Mesenchymal stem cell (in vitro differentiated cells and primary cell): ENCODE measurements around the gene RCAN2. TPM values are rescaled to one million over a fixed set of nuclear protein-coding genes. Genes with fewer than 3 reads are reported as not detected.

Experiments
- DNase-seq: peaks from one replicate; pipeline ENCODE4 v3.0.0-alpha.2; 2013
- H2AFZ ChIP-seq: one replicate; pipeline ENCODE4 v1.6.1; 2013; ENCODE audit warnings: low read depth, mild to moderate bottlenecking, control low read depth, inconsistent platforms, low read length, moderate library complexity
- H2AK5ac ChIP-seq: 2 replicates; pipeline ENCODE4 v1.6.1; 2013; ENCODE audit warnings: low read length, moderate library complexity, mild to moderate bottlenecking, inconsistent platforms; ENCODE audit not compliant: severe bottlenecking
- H2BK120ac ChIP-seq: one replicate; pipeline ENCODE4 v1.6.1; 2013; ENCODE audit warnings: low read depth, mild to moderate bottlenecking, inconsistent platforms, low read length, moderate library complexity
- H2BK12ac ChIP-seq, 2 experiments: one replicate each; pipeline ENCODE4 v1.6.1; 2013; ENCODE audit warnings: inconsistent platforms in 2 of 2, low read length in 2 of 2, mild to moderate bottlenecking in 2 of 2, moderate library complexity in 2 of 2, control low read depth in 1 of 2
- H2BK15ac ChIP-seq: one replicate; pipeline ENCODE4 v1.6.1; 2013; ENCODE audit warnings: mild to moderate bottlenecking, low read depth, inconsistent platforms; ENCODE audit not compliant: poor library complexity, severe bottlenecking
- H2BK5ac ChIP-seq: 2 replicates; pipeline ENCODE4 v1.6.1; 2013; ENCODE audit warnings: low read depth, mild to moderate bottlenecking, low read length, control low read depth, inconsistent platforms; ENCODE audit not compliant: poor library complexity, severe bottlenecking
- H3K14ac ChIP-seq, 2 experiments: one replicate each; pipeline ENCODE4 v1.6.1; 2013; ENCODE audit warnings: inconsistent platforms in 2 of 2, low read length in 2 of 2, control low read depth in 1 of 2, mild to moderate bottlenecking in 1 of 2, moderate library complexity in 1 of 2
- H3K18ac ChIP-seq, 2 experiments: one replicate each; pipeline ENCODE4 v1.6.1; 2013; ENCODE audit warnings: inconsistent platforms in 2 of 2, low read length in 2 of 2, control low read depth in 1 of 2, low read depth in 1 of 2, mild to moderate bottlenecking in 1 of 2
- H3K23ac ChIP-seq, 2 experiments: one replicate each; pipeline ENCODE4 v1.6.1; 2013; ENCODE audit warnings: inconsistent platforms in 2 of 2, low read length in 2 of 2, mild to moderate bottlenecking in 2 of 2, moderate library complexity in 2 of 2, control low read depth in 1 of 2
- H3K27ac ChIP-seq: 2 replicates; pipeline ENCODE4 v1.5.1; 2013; ENCODE audit warnings: mild to moderate bottlenecking, moderate library complexity, low read length, control low read depth, inconsistent platforms; ENCODE audit not compliant: poor library complexity, severe bottlenecking
- H3K27me3 ChIP-seq, 2 experiments: 2 replicates each; pipeline versions ENCODE4 v1.6.1 to v1.7.0; 2013; ENCODE audit warnings: low read length in 2 of 2, mild to moderate bottlenecking in 2 of 2, moderate library complexity in 2 of 2, control low read depth in 1 of 2, inconsistent platforms in 1 of 2; ENCODE audit not compliant: control insufficient read depth in 1 of 2, insufficient read depth in 1 of 2
- H3K36me3 ChIP-seq, 2 experiments: 2 replicates each; pipeline versions ENCODE4 v1.6.1 to v1.7.0; 2013; ENCODE audit warnings: low read length in 2 of 2, control low read depth in 1 of 2, inconsistent platforms in 1 of 2, low read depth in 1 of 2, mild to moderate bottlenecking in 1 of 2; ENCODE audit not compliant: insufficient read depth in 2 of 2, control insufficient read depth in 1 of 2
- H3K4ac ChIP-seq, 2 experiments: one replicate each; pipeline ENCODE4 v1.6.1; 2013; ENCODE audit warnings: inconsistent platforms in 2 of 2, low read length in 2 of 2, mild to moderate bottlenecking in 2 of 2, moderate library complexity in 2 of 2, control low read depth in 1 of 2, low read depth in 1 of 2
- H3K4me1 ChIP-seq: 2 replicates; pipeline ENCODE4 v1.6.1; 2013; ENCODE audit warnings: low read depth, low read length, control low read depth; ENCODE audit not compliant: control insufficient read depth, insufficient read depth
- H3K4me2 ChIP-seq: 2 replicates; pipeline ENCODE4 v1.6.1; 2013; ENCODE audit warnings: low read length, mild to moderate bottlenecking, inconsistent platforms; ENCODE audit not compliant: poor library complexity, severe bottlenecking
- H3K4me3 ChIP-seq, 2 experiments: 2 replicates each; pipeline versions ENCODE4 v1.5.1 to v1.7.0; 2013; ENCODE audit warnings: low read length in 2 of 2, mild to moderate bottlenecking in 2 of 2, control low read depth in 1 of 2, low read depth in 1 of 2; ENCODE audit not compliant: insufficient read depth in 1 of 2
- H3K79me1 ChIP-seq: replicated peaks from 2 replicates; pipeline ENCODE4 v1.6.1; 2013; ENCODE audit warnings: mild to moderate bottlenecking, control low read depth, low read length, inconsistent platforms; ENCODE audit not compliant: poor library complexity, severe bottlenecking
- H3K9ac ChIP-seq: 2 replicates; pipeline ENCODE4 v1.7.0; 2013; ENCODE audit warnings: mild to moderate bottlenecking, low read length, moderate library complexity
- H3K9me3 ChIP-seq: 2 replicates; pipeline ENCODE4 v1.7.0; 2013; ENCODE audit warnings: mild to moderate bottlenecking, low read length; ENCODE audit not compliant: control insufficient read depth
- H4K8ac ChIP-seq: one replicate; pipeline ENCODE4 v1.6.1; 2013; ENCODE audit warnings: inconsistent platforms, mild to moderate bottlenecking, low read length, moderate library complexity
- H4K91ac ChIP-seq: one replicate; pipeline ENCODE4 v1.6.1; 2013; ENCODE audit warnings: mild to moderate bottlenecking, low read length, inconsistent platforms
- WGBS: methylation state at CpG from one replicate; pipeline ENCODE4 v1.1.7; 2013; ENCODE audit warnings: mixed read lengths; 5-methylcytosine and 5-hydroxymethylcytosine counted together
- polyA plus RNA-seq, 2 experiments: library from polyadenylated mRNA; stranded (reverse); fragments of 200-250 nt; gene quantifications; one replicate each; pipeline ENCODE4 v1.2.3, GENCODE V29; 2013

The RCAN2 gene
- polyA plus RNA-seq (2013, experiment 1 of 2): 3.1 TPM
- polyA plus RNA-seq (2013, experiment 2 of 2): 2.9 TPM

DNA sequence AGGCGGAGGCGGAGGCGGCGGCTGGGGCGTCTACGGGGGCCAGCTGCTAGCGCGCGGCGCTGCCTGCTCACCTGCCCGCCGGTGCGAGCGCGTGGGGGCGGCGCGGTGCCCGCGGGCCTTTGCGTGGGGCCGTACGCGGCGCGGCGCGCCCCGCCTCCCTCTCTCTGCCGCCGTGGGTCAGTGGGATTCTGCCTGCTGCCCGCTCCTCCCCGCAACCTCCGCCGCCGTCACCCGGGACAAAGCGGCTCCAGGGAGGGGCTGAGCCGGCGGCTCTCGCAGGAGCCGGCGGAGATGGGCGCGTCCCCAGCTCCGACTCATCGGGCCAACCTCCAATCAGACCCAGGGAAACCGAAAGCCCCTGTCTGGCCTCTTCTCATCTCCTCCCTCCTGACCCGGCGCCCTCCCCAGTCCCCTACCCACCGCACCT is at the start of gene RCAN2:
Gene RCAN2 (minus strand): TSS at position 249 of the 427 bp plus-strand sequence.
- H3K79me1 ChIP-seq: no peaks in the 10 kb centered on the region
- no peak within 1 kb of the TSS for H2AK5ac ChIP-seq
- no peak within 1 kb of the TSS for H2BK5ac ChIP-seq
- no peaks in the 10 kb centered on the region for H3K36me3 ChIP-seq
- H3K27me3 ChIP-seq: peaks cover 0 to 39% of the 10 kb centered on the region in 2 experiments
- H3K4me2 ChIP-seq: peak within 1 kb of the TSS; percentile 98
- H3K18ac ChIP-seq: peak within 1 kb of the TSS in 1 of 2 experiments; percentile 81
- no peaks in the 10 kb centered on the region for H3K9me3 ChIP-seq
- H3K4ac ChIP-seq: peak within 1 kb of the TSS in 1 of 2 experiments; percentile 74
- WGBS: under 1% methylated on average over 32 of the region's 51 CpGs
- H2AFZ ChIP-seq: peak within 1 kb of the TSS; percentile 72
- no peak within 1 kb of the TSS for H3K23ac ChIP-seq
- peak within 1 kb of the TSS; percentile 39 for H3K9ac ChIP-seq
- H2BK12ac ChIP-seq: no peak within 1 kb of the TSS
- H4K8ac ChIP-seq: peak within 1 kb of the TSS; percentile 16
- H3K4me1 ChIP-seq: peaks cover 9% of the 10 kb centered on the region
- H2BK15ac ChIP-seq: peak within 1 kb of the TSS; percentile 38
- no peak within 1 kb of the TSS for H2BK120ac ChIP-seq
- H4K91ac ChIP-seq: no peak within 1 kb of the TSS
- DNase-seq: peak; percentile 61
- H3K4me3 ChIP-seq: peak within 1 kb of the TSS; percentile 78 to 84
- no peak within 1 kb of the TSS for H3K27ac ChIP-seq
- peak within 1 kb of the TSS in 1 of 2 experiments; percentile 49 for H3K14ac ChIP-seq

DNA sequence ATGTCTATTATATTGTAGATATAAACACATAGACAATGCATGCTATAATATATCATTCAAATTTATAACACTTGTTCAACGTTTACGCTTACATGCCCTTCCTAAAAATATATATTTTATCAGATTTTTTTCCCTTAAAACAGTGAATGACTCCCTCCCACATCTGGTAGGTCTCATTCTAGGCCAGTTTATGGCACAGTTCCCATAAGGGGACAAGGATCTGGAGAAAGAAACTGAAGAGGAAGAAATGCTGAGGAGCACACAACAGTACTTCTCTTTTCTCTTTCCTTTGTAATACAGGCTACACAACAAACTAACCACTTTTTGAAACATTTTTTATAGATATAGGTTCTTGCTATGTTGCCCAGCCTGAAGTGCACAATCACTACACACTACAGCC is 48.6 kb upstream of the RCAN2 start:
- no peak overlapping the region for H3K14ac ChIP-seq
- no peak overlapping the region for H3K4me2 ChIP-seq
- no peak overlapping the region for H3K23ac ChIP-seq
- H2BK120ac ChIP-seq: no peak overlapping the region
- no peaks in the 10 kb centered on the region for H3K79me1 ChIP-seq
- no peak overlapping the region for H3K4ac ChIP-seq
- no peak overlapping the region for H3K27ac ChIP-seq
- DNase-seq: no peak
- H3K4me1 ChIP-seq: no peaks in the 10 kb centered on the region
- no peaks in the 10 kb centered on the region for H3K36me3 ChIP-seq
- H3K4me3 ChIP-seq: no peak overlapping the region
- no peak overlapping the region for H2BK12ac ChIP-seq
- H4K8ac ChIP-seq: no peak overlapping the region
- H2BK15ac ChIP-seq: no peak overlapping the region
- no peak overlapping the region for H2AFZ ChIP-seq
- H2BK5ac ChIP-seq: no peak overlapping the region
- no peak overlapping the region for H2AK5ac ChIP-seq
- WGBS: 93% methylated on average over 2 of the region's 2 CpGs
- H3K18ac ChIP-seq: no peak overlapping the region
- peaks cover 8% of the 10 kb centered on the region for H3K9me3 ChIP-seq
- H3K9ac ChIP-seq: no peak overlapping the region
- H3K27me3 ChIP-seq: no peaks in the 10 kb centered on the region
- no peak overlapping the region for H4K91ac ChIP-seq

- H2BK15ac ChIP-seq: no peak overlapping the region
- DNase-seq: no peak
- peaks cover 4% of the 10 kb centered on the region for H3K9me3 ChIP-seq
- H4K8ac ChIP-seq: no peak overlapping the region
- H3K23ac ChIP-seq: no peak overlapping the region
- no peaks in the 10 kb centered on the region for H3K4me1 ChIP-seq
- H2BK120ac ChIP-seq: no peak overlapping the region
- H3K79me1 ChIP-seq: no peaks in the 10 kb centered on the region
- H2AK5ac ChIP-seq: no peak overlapping the region
- no peak overlapping the region for H2AFZ ChIP-seq
- H3K4me2 ChIP-seq: no peak overlapping the region
- H3K27ac ChIP-seq: no peak overlapping the region
- H3K27me3 ChIP-seq: no peaks in the 10 kb centered on the region
- no peak overlapping the region for H2BK12ac ChIP-seq
- H4K91ac ChIP-seq: no peak overlapping the region
- H3K9ac ChIP-seq: no peak overlapping the region
- H2BK5ac ChIP-seq: no peak overlapping the region
- WGBS: 74% methylated on average over 5 of the region's 6 CpGs
- no peak overlapping the region for H3K18ac ChIP-seq
- H3K4me3 ChIP-seq: no peak overlapping the region
- no peak overlapping the region for H3K4ac ChIP-seq
- no peaks in the 10 kb centered on the region for H3K36me3 ChIP-seq
- H3K14ac ChIP-seq: no peak overlapping the region
Observed at GRCh38 chr6:46538800-46539480, 47.7 kb upstream of the RCAN2 start.

- no peak for DNase-seq
- WGBS: 100% methylated on average over 1 of the region's 3 CpGs
- no peak overlapping the region for H4K8ac ChIP-seq
Observed at GRCh38 chr6:46530896-46531295, 39.6 kb upstream of the RCAN2 start.

More at GRCh38 chr6:46530896-46531295, 39.6 kb upstream of the RCAN2 start:
- Histone ChIP-seq H3K9me3 (peaks cover 4% of the 10 kb centered on the region), H2BK12ac (no peak overlapping the region), H3K9ac (no peak overlapping the region), H3K27me3 (peaks cover 0 to 3% of the 10 kb centered on the region in 2 experiments), H2BK120ac (no peak overlapping the region), H2BK15ac (no peak overlapping the region), H3K4ac (no peak overlapping the region), H3K79me1 (no peaks in the 10 kb centered on the region), H4K91ac (no peak overlapping the region), H3K36me3 (no peaks in the 10 kb centered on the region), H3K4me3 (no peak overlapping the region), H3K4me1 (no peaks in the 10 kb centered on the region), H2BK5ac (no peak overlapping the region), H3K27ac (no peak overlapping the region), H3K18ac (no peak overlapping the region), H2AFZ (no peak overlapping the region), H3K14ac (no peak overlapping the region), H3K23ac (no peak overlapping the region), H2AK5ac (peak overlapping the region; percentile 10), H3K4me2 (no peak overlapping the region)
